ENCODE data around the gene TFCP2L1. TPM values are rescaled to one million over a fixed set of nuclear protein-coding genes. Genes with fewer than 3 reads are reported as not detected.

TFCP2L1 gene
- total RNA-seq, 1 donor from 2014 or later: 4.6 TPM

GRCh38 chr2:121236101-121236640 is 48.8 kb downstream of the TFCP2L1 start:
- no peak overlapping the region for H3K4me3 Mint-ChIP-seq
- H3K27me3 Mint-ChIP-seq: peaks cover 5% of the 10 kb centered on the region
- no peak overlapping the region for H3K27ac Mint-ChIP-seq
- no peak for TF ChIP-seq CTCF (conservative IDR thresholded peaks at IDR 0.05)
- H3K4me1 Mint-ChIP-seq (ENCODE audit: unreplicated experiment): peaks cover 10% of the 10 kb centered on the region
- no peaks in the 10 kb centered on the region for H3K9me3 Mint-ChIP-seq
- no peaks in the 10 kb centered on the region for H3K36me3 Mint-ChIP-seq
- DNase-seq (ENCODE audit: extremely low spot score, unreplicated experiment): no peak

- H3K36me3 Mint-ChIP-seq: no peaks in the 10 kb centered on the region
- peaks cover 4% of the 10 kb centered on the region for H3K4me1 Mint-ChIP-seq (ENCODE audit: unreplicated experiment)
- no peak for DNase-seq (ENCODE audit: extremely low spot score, unreplicated experiment)
- H3K4me3 Mint-ChIP-seq: no peak overlapping the region
- H3K27ac Mint-ChIP-seq: no peak overlapping the region
- no peaks in the 10 kb centered on the region for H3K9me3 Mint-ChIP-seq
- H3K27me3 Mint-ChIP-seq: peaks cover 5% of the 10 kb centered on the region
- TF ChIP-seq CTCF (conservative IDR thresholded peaks at IDR 0.05): no peak
Measured at GRCh38 chr2:121235542-121235941, 49.5 kb downstream of the TFCP2L1 start.

GRCh38 chr2:121234791-121235190 is 50.2 kb downstream of the TFCP2L1 start:
- no peaks in the 10 kb centered on the region for H3K9me3 Mint-ChIP-seq
- H3K4me1 Mint-ChIP-seq (ENCODE audit: unreplicated experiment): no peaks in the 10 kb centered on the region
- no peak for DNase-seq (ENCODE audit: extremely low spot score, unreplicated experiment)
- no peaks in the 10 kb centered on the region for H3K36me3 Mint-ChIP-seq
- no peak overlapping the region for H3K4me3 Mint-ChIP-seq
- TF ChIP-seq CTCF (conservative IDR thresholded peaks at IDR 0.05): no peak
- no peak overlapping the region for H3K27ac Mint-ChIP-seq
- peaks cover 5% of the 10 kb centered on the region for H3K27me3 Mint-ChIP-seq

- H3K27me3 Mint-ChIP-seq: peaks cover 5% of the 10 kb centered on the region
- DNase-seq (ENCODE audit: extremely low spot score, unreplicated experiment): no peak
- TF ChIP-seq CTCF (conservative IDR thresholded peaks at IDR 0.05): no peak
- no peak overlapping the region for H3K4me3 Mint-ChIP-seq
- H3K4me1 Mint-ChIP-seq (ENCODE audit: unreplicated experiment): no peaks in the 10 kb centered on the region
- no peaks in the 10 kb centered on the region for H3K9me3 Mint-ChIP-seq
- H3K36me3 Mint-ChIP-seq: no peaks in the 10 kb centered on the region
- no peak overlapping the region for H3K27ac Mint-ChIP-seq
Measured at GRCh38 chr2:121234144-121234543, 50.9 kb downstream of the TFCP2L1 start.

- H3K27ac Mint-ChIP-seq: no peak overlapping the region
- peaks cover 5% of the 10 kb centered on the region for H3K27me3 Mint-ChIP-seq
- DNase-seq (ENCODE audit: extremely low spot score, unreplicated experiment): no peak
- no peaks in the 10 kb centered on the region for H3K36me3 Mint-ChIP-seq
- no peak for TF ChIP-seq CTCF (conservative IDR thresholded peaks at IDR 0.05)
- H3K4me3 Mint-ChIP-seq: no peak overlapping the region
- no peaks in the 10 kb centered on the region for H3K4me1 Mint-ChIP-seq (ENCODE audit: unreplicated experiment)
- no peaks in the 10 kb centered on the region for H3K9me3 Mint-ChIP-seq
Measured at GRCh38 chr2:121233486-121234110, 51.4 kb downstream of the TFCP2L1 start.
